Myocyte (in vitro differentiated cells): ENCODE data around the gene RAB28. TPM values are rescaled to one million over a fixed set of nuclear protein-coding genes. Genes with fewer than 3 reads are reported as not detected.

Experiments used
- DNase-seq: peaks from one replicate; pipeline ENCODE4 v3.0.0-alpha.2; 2012; ENCODE audit warnings: low read depth
- total RNA-seq: library from RNA; depleted of rRNA; stranded (reverse); fragments of >200 nt; gene quantifications from 2 replicates; pipeline ENCODE4 v1.2.3, GENCODE V29; 2014

The RAB28 gene
- total RNA-seq, 1 donor from 2014 or later, result 22.9 TPM

DNA sequence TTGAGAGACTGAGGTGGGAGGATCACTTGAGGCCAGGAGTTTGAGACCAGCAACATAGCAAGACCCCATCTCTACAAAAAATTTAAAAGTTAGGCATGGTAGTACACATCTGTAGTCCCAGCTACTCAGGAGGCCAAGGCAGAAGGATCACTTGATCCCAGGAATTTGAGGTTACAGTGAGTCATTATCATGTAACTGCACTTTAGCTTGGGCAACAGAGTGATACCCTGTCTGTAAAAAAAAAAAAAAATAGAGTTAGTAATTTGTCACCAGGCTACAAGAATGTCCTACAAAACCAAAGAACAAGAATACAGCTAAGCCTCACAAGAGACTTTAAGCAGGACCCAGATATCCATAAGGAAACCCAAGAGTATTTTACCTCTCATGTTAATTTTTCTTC, 27.0 kb upstream of the RAB28 start:
- DNase-seq, result no peak

DNA sequence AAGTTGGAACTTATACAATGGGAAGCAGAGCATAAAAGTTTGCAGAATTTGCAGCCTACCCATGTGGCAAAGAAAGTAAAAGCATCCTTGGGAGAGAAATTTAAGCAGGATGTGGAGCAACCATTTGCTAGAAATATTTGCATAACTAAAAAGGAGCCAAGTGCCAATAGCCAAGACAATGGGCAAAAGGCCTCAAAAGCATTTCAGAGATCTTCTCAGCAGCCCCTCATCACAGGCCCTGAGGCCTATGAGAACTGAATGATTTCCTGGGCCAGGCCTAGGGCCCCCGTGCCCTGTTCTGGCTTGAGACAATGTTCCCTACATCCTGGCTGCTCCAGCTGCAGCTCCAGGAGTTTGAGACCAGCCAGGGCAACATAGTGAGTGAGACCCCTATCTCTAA, 25.3 kb upstream of the RAB28 start:
- DNase-seq, result no peak

DNA sequence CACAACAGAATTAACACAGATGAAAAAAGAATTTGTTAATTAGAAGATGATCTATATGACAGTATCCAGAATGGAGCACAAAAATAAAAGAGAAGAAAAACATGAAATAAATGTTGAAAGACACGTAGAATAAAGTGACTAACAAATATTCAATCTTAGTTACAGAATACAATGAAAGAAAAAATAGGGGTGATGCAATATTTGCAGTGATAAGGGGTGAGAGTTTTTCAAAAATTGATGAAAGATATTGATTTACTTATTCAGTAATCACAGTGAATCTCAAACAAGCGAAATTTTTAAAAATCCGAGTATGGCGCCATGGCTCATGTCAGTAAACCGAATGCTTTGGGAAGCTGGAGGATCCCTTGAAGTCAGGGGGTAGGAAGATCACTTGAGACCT, 20.2 kb upstream of the RAB28 start:
- DNase-seq, result no peak

DNA sequence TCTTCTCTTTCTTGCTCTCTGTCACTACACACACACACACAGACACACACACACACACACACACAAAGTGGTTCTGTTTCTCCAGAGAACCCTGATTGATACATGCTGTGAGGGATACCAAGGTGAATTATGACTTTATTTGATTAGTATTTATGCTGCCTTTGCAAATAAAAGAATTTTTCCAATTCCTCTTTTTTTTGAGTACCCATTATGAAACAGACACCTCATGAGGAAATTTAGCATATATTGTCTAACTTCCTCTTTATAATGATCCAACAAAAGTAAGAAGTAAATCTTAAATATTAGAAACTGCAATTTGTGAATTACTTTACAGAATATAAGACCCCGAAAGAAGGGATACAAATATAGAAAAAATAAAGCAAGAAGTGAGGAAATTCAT, 14.3 kb upstream of the RAB28 start:
- DNase-seq, result no peak

DNA sequence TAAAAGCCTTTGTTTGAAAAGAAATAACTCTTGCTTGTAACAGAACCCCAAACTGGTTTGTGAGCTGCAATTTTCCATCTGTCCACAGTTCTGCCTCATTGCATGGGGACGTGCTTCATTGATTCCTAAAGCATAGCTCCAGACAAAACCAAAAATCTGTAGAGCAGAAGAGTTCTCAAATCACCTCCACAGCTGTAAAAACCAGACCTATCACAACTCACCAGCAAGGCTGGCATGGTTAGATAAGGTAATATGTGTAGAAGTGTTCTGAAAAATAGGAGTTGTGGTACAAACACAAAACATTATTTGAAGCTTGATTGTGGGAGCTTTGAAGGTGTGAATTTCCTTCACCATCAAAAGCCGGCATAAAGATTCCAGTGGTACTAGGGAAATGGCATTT, 12.5 kb upstream of the RAB28 start:
- DNase-seq, result no peak

DNA sequence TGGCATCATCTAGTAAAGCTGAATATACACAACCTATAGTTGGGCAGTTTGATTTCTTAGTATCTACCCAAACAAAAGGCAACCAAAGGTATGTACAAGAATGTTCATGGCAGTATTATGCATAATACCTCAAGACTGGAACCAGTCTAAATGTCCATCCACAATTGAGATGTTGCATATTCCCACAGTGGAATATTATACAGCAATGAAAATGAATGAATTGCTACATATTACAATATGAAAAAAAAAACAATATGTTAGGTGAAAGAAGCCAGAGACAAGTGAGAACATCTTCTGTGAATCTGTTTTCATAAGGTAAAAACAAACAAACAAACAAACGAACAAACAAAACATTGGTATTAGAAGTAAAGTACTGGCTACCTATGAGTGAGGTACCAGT, 11.6 kb upstream of the RAB28 start:
- no peak for DNase-seq

DNA sequence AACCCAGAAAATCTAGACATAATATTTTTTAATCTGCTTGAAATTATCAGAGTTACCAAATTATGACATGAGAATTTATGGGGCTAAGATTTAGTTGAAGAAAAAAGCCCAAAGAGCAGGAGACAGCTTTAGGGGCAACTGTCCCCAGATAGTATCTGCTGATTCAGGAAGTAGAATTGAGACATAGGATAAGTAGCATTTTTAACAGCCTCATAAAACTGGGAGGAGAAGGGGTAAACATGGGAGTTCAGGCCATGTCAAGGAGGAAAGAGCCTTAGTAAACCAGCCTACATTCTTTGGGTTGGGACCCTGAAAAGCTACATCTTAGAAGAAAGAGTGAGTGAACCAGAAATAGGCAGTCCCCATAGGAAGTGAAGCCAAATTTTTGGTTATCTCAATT, 9.7 kb upstream of the RAB28 start:
- no peak for DNase-seq

DNA sequence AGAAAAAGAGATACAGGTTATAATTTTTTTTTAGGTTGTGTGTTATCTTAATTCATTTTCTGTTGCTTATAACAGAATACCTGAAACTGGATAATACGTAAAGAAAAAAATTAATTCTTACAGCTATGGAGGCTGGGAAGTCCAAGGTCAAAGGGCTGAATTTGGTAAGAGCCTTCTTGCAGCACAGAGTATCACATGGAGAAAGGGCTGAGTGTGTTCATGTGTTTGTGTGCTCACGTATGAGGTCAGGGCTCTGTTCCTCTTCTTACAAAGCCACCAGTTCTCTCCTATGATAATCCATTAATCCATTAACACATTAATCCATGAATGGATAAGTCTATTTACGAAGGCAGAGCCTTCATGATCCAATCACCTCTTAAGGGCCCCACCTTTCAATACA, 8.6 kb upstream of the RAB28 start:
- DNase-seq, result no peak

DNA sequence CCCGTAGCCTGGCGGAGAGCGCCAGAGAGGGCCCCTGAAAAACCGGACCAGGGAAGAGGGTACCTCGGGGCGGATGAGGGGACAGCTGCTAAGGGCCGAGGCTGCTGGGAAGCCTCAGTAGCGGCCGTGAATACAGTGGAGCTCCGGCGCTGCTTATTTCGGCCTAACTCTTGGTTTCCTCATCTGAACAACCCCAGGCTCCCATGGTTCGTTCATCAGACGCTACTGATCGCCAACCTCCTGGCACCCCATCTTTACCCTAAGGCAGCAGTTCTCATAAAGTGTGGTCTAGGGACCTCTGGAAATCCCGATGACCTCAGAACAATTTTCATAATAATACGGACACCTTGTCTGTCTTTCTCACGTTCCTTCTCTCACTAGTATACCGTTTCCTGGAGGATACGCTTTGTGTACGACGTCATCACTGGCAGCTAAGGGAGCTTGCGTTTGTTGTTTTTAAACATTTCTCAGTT, 645 bp upstream of the RAB28 start:
- no peak for DNase-seq

DNA sequence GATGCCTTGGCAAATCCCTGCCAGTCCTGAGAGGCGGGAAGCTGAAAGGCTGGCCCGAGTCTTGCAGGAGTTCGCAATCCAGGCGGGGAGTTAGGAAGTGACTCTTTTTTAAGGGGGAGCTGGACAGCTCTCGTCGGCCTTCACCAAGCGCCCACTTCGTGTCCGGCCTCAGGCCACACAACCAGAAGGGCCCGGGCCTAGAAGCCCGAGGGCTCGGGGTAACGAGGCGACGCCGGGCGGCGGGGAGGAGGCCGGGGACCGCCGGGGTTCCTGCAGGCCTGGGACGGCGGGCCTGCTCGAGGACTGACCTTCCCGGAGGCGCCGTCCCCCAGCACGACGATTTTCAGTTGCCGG, 395 bp downstream of the RAB28 start:
- peak; percentile 67 for DNase-seq

DNA sequence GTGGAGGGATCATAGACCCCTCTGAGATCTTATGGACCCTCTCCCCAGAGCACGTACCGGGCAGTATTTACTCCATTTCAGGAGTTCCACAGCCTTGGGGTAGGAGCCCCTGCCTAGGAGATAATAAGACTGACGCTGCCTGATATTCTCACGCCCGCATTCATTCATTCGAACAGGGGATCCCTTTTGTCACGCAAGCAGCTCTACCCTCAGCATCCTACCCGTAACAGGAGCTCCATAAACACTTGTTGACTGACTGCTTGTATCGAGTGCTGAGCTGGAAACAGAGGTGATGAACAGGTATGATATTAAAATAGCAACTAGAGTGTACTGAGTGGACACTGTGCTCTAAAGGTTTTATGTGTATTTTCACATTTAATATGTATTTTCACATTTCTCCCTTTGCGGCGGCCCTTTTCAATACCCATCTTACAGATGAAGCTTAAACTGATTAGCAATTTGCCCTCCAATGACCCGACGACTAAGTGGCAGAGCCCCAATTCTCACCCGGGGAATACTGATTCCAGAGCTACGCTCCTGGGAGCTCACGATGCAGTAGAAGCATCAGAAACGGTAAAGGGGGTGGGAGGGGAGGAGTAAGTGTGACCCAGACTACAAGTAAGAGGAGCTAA, 888 bp downstream of the RAB28 start:
- DNase-seq, result no peak

DNA sequence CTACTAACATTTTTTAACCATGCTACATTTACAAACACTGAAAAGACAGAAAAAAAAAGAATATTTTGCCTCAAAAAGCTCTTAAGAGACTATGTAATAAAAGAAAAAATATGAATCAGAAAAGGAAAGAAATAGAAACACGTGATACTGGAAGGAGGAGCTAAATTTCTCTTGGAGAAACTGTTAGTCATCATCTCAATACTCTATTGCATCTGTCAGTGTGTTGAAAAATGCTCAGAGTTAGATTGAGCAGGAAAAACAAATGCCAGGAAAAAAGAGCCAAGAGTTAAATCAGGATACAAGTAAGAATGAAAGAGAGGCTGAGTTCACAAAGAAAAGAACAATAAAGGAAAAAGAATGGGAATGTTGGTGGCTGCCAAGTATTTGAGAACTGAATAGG, 2.6 kb downstream of the RAB28 start:
- DNase-seq, result peak; percentile 61

DNA sequence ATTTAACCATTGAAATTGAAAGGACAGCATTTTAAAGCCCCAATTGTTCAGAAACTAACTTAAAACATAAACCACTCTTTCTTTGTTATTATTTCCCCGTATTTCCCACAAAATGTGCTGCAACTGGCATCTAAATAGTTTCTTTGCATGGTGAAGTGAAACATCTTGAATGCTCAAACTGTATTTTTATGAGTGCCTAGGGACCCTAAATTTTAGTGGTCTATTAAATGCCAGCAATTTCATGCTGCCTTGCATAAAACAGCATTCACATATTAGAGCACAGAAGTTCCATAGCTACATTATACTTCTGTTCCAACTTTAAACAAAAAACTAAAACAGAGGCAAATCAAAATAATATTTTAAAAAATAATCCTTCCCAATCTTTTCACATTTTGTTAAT, 5.4 kb downstream of the RAB28 start:
- no peak for DNase-seq

DNA sequence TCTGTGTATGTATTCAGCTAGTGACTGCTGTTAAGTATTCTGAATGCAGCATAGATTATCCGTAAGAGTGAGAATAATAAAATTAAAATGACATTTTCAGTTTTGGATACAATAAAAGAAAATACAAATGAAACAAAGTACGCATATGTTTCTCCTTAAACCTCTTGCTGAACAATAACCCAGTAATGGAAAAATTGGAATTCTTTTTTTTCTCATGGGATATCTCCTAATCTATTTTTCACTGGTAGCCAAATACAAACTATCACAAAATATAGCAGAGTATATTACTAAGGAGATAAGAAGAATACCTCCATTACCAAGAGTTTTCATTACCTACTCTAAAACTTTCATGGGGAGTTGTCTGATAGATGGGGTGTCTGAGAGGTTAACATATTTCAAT, 6.0 kb downstream of the RAB28 start:
- DNase-seq, result no peak

DNA sequence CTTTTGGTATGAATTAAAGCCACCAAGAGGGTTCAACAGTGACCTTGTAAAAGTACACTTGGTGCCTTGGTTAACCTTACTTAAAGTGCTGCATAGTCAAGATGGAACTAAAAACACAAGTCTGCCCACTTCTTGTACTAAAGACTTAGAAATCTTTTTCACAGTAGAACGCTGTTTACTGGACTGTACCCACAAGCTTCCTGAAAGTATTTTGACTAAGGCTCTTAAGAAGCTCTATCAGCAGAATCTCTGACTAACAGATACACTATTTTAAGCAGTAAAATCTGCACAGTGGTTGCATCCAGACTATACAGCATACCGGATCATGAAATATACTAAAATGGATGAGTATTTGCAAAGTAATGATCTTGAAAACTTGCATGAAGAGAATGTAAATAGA, 7.2 kb downstream of the RAB28 start:
- no peak for DNase-seq

DNA sequence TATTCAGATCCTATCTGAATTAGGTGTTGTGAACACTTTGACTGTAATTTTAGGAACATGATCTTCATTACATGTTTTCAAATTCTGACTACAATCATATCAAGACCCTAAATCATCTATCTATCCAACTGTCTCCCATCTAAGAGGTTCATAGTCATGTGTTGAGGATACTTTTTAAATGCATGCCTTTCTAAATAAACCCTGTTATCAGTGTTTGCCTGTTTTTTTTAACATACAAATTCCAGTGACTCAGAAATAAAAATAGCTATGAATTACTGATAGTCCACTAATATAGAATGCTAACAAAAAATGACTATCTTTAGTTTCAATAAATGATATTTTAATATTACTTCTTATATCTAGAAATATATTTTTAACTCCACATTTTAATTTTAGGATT, 8.0 kb downstream of the RAB28 start:
- no peak for DNase-seq

DNA sequence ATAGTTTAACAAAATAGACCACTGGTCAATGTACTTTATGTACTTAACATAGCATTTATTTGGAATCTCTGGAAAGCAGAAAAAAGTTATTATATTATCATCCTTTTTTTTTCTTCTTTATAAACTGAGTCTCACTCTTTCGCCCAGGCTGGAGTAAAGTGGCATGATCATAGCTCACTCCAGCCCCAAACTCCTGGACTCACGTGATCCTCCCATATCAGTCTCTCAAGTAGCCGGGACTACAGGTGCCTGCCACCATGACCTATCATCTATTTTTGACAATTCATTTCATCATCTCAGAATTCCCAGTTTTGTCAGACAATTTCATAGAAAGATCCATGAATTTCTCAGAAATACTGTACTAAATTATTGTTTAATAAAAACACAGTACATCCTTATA, 12.7 kb downstream of the RAB28 start:
- DNase-seq, result no peak

DNA sequence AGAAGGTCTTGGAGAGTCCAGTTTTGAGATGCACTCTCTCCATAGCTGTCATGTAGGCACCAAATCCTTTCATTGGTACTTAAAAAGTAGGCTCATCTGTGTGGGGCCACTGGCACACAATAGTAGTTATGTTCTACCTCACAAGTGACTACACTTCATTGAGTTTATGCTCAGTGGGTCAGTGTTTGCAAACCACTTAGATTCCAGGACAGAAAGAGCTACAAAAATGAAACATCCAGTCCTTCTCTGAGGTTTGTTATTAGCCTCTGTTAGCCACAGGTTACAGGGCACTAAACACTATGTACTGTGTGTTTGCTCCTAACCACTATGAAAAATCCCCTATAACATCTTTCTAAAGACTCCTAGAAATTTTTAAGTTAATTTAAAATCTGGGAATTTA, 13.8 kb downstream of the RAB28 start:
- DNase-seq, result no peak

DNA sequence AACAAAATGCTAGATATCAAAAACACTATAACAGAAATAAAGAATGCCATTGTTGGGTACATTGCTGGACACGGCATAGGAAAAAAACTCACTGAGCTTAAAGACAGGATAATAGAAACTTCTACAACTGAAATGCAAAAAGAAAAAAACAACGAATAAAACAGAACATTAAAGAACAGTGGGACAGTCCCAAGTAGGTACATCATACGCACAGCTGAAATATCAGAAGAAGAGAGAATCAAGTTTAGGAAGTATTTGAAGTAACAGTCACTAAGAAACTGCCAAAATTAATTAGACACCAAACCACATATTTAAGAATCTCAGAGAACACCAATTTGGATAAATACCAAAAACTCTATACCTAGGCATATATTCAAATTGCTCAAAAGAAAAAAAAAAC, 19.2 kb downstream of the RAB28 start:
- DNase-seq, result no peak

DNA sequence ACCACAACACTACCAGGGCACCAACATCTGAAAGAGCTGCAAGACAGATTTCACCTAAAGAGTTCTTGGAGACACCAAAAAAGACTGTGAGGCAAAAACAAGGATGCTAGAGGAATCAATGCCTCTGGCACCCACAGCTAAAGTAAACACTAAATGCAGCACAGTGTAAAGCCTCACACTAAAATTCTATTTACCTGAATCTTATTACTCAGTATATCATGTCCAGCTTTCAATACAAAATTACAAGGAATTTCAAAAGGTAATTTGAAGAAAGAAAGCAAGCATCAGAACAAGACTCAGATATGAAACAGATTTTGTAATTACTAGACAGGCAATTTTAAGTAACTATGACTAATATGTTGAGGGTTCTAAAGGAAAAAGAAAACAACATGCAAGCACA, 19.6 kb downstream of the RAB28 start:
- DNase-seq, result no peak

DNA sequence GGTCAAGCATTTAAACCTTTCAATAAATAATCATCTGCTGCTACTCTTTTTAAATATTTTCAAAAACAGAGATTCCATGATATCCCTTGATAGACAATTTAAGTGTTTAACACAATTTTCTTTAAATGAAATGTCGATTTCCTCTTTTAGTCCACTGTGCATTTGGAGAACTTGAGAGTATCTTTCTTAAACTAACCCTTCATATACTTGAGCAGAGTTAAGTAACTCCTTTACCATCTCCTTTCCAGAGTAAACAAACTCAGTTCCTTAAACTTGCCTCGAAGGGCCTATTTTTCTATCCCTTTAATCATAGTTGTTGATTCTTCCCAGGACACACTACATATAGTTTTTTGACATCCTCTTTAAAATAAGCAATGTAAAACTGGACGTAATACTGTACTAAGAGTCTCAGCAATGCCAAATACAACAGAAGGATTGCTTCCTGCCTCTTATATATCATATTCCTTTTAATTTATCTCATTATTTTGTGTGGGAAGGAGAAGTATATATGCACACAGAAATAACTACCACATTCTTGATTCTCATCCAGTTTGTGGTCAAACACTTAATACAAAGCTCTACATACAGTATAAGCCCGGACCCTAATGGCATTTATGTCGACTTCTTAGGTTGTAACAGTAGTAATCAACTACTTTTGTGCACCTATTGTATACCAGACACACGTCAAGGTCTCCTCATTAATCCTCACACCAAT, 22.8 kb downstream of the RAB28 start:
- DNase-seq, result no peak

DNA sequence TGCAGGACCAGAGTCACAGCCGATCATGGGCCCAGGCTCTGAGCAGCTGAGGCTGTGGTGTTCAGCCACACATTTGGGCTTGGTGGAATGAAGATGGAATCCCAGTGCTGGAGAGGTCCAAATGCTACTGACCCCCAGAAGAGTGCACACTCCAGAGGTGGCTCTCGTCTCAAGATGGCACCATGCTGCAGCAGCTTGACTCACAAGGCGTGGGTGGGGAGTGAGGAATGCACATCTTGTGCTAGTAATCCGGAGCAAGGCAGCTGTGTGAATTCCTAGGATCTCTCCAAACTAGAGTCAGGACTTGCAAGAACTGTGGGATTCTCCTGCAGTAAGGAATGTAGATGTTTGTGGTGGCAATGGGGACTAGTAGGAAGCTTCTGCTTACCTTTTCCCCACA, 28.7 kb downstream of the RAB28 start:
- peak; percentile 64 for DNase-seq

DNA sequence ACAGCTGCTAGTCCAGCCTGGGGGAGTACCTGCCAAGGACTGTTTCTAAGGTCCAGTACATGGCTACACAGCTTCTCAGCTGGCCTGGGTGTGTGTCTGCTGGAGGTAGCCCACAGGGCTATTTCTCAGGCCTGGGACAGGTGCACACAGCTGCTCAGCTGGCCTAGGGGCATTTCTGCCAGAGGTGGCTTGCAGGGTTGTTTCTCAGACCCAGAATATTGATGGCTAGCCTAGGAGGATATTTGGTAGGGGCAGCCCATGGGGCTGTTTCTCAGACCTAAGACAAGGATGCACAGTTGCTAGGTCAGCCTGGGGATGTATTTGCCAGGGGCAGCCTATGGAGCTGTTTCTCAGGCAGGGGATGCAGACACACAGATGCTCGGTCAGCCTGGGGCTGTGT, 29.4 kb downstream of the RAB28 start:
- DNase-seq, result no peak
